CD1c-positive myeloid dendritic cell (primary cell): ENCODE data around the gene TSPAN5.
"Not testable (repeated sequence)": the region's sequence is repeated elsewhere in the genome, so short reads cannot be mapped to it uniquely, and the experiment has no call there.

ENCODE experiments used
- DNase-seq: peaks from one replicate; pipeline ENCODE4 v3.0.0-alpha.2; 2016; ENCODE audit errors: extremely low spot score

TSPAN5 gene

DNA sequence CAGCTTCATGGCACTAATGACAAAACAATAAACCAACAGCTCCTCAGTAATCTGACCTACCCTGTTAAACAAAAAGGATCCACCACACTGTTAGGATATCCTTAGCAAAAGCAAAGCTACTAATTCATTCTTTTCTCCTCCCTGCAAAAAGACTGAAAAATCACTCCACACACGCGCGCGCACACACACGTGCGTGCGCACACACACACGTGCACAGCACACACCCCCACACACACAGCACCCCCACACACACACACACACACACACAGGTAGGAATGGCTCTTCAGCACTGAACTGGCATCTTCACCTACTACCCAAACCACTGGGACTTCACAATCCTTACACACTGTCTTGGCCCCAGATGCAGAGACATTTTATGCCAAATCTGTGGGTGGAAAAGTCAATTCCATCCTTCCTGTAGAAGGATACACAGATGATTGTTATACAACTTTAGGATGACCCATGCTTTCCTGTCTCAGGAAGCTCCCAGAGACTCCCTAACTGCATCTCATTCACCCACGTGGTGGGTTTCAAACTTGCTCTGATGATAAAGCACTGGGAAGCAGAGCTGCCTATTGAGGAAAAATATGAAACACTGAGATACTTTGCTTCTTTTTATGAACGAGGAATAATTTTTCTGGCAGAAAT lies 102.5 kb downstream of the TSPAN5 start:
- DNase-seq, result no peak

GRCh38 chr4:98546910-98547594 lies 111.4 kb downstream of the TSPAN5 start:
- DNase-seq, result no peak

- DNase-seq, result no peak
These were observed 113.5 kb downstream of the TSPAN5 start for GRCh38 chr4:98544818-98545414.

- DNase-seq, result no peak
These were observed 114.1 kb downstream of the TSPAN5 start for GRCh38 chr4:98544141-98544817.

- no peak for DNase-seq
These were observed 116.4 kb downstream of the TSPAN5 start for GRCh38 chr4:98542011-98542410.

DNA sequence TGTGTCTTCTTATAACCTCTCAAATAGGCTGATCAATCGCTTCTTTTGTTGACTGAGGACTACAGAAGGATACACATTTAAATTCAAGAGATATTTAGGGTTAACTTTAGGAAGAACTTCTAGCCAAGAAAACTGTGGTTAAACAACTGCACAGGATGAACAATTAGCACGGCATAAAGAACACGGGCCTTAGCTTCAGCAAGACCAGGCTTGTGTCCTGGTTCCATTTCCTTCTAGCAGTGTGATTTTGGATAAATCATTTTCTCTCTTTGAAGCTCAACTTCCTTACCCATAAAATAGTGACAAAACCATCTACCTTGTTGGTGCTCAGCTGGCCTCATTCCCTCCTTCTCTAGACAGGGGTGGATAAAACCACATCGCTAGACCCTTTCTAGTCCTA lies 117.6 kb downstream of the TSPAN5 start:
- no peak for DNase-seq

- DNase-seq, result no peak
These were observed 118.7 kb downstream of the TSPAN5 start for GRCh38 chr4:98539741-98540140.

DNA sequence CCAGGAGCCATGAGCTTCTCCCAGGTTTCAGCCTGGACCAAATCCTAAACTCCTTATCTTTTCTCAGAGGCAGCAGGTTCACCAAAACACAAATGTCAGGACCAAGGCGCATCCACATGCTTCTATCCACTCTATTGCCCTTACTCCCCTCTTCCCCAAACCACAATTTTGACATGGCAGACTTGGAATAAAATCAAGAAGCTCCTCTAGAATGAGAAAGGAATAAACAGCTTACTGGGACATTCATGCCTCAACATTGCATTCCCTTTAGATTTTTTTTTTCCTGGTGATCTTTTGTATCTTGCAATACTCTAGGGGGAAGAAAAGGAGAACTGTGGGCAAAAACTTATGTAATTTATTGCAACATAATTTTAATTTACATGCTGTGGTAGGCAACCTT lies 119.1 kb downstream of the TSPAN5 start:
- no peak for DNase-seq

GRCh38 chr4:98536631-98537030 lies 121.8 kb downstream of the TSPAN5 start:
- DNase-seq, result no peak

DNA sequence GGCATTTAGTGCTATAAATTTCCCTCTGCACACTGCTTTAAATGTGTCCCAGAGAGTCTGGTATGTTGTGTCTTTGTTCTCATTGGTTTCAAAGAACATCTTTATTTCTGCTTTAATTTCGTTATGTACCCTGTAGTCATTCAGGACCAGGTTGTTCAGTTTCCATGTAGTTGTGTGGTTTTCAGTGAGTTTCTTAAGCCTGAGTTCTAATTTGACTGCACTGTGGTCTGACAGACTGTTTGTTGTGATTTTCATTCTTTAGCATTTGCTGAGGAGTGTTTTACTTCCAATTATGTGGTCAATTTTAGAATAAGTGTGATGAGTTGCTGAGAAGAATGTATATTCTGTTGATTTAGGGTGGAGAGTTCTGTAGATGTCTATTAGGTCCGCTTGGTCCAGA lies 124.3 kb downstream of the TSPAN5 start:
- DNase-seq, result not testable (repeated sequence)

DNA sequence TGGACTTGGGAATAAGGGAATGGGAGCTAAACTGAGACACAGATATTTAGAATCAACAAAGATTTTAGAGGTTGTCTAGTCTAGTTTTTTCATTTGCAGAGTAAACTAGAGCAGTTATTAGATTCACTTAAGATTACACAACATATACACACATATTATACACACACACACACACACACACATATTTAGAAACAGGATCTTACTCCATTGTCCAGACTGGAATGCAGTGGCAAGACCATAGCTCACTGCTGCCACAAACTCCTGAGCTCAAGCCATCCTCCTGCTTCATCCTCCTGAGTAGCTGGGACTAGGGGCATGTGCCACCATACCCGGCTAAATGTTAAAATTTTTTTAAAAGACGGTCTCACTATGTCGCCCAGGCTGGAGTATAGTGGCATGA lies 127.8 kb downstream of the TSPAN5 start:
- no peak for DNase-seq

DNA sequence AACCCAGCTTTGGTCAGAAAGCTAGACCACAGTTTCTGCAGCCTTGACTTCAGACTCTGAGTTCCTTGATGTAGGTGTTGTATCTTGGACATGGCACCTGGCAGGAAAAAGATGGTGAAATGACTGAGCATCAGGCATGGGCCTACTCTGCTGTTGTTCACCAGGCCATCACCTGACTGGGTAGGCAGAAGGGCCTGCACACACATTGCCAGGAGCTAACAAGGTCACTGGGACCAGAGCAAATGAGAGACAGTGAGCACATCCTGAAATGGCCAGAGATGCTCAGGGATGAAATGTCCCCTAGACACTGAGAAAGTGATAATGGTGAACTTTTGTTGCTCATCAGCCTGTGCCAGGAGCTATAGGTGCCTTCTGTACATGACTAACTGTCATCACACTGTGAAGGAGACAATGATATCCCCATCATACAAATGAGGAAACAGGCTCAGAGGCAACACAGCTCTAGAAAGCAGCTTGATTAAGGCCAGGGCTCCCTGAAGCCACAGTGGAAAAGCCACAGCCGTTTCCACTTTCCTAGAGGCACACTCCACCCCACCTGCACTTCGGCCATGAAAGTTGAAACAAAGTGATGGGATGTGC lies 128.3 kb downstream of the TSPAN5 start:
- DNase-seq, result no peak

- DNase-seq, result no peak
These were observed 129.5 kb downstream of the TSPAN5 start for GRCh38 chr4:98528882-98529281.

- DNase-seq, result no peak
These were observed 130.7 kb downstream of the TSPAN5 start for GRCh38 chr4:98527534-98528269.

DNA sequence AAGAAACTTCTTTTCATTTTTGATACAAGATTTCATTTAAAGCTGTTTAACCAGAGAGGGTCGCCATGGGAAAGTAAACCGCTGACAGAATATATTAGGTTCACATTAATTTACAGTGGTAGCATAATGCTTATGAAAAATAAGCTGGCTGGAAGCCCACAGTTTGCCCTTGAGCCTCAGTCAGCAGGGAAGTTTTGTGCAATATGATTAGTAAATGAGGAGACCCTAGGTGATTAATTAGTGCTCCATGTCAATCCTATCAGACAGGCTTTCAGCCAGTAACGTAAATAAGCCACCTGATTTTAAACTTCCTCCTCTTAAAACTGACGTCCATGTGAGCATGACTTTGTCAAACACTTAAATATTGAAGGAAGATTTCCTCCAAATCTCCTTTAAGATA lies 134.2 kb downstream of the TSPAN5 start:
- no peak for DNase-seq

DNA sequence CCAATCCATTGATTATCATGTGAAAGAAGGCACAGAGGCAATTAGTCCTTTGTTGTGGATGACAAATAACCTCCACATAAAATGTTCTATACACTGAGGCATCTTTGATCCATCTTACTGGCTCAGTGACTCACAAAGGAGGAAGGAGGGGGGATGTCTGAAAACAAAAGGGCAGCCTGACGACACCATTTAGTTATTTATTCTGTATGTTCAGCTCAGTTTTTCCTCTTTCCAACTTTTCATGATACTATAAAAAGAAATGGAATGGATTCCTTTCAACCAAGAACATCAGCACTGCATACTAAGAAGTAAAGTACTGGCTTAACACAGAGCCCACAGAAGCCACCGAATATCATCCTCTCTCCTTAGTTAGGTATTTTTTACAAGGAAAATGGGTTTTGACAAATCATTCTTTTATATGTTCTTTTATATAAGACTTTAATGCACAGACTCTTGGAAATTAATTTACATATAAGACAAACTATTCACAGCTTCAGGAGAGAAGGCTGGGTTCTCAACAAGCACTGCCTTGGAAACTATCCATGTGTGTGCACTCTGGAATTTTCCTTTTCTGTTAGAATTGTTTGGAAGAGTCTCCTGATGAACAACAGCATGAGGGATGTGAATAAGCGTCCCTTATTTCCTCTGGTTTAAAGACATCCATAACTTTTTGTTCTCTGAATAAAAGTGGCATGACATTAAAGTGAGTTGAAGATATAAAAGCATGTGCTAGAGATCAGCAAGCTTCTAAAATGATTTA lies 135.6 kb downstream of the TSPAN5 start:
- DNase-seq, result no peak

DNA sequence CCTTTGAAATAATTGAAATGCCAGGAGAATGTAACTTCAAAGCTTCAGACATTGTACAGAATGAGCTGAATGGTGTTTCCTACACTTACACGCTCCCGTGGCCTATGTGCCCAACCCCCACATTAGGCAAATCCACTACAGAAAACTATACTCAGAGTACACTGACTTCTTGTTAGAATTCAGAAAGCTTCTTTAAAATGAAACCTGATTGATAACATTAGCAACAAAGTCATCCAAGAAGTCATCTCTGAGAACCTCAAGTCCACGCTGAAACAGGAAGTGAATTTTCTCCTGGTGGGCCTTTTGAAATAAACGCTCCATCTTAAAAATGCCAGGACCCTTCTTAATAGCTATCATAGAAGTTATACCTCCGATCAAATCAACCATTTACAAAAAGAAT lies 136.3 kb downstream of the TSPAN5 start:
- no peak for DNase-seq

GRCh38 chr4:98521486-98521885 lies 136.9 kb downstream of the TSPAN5 start:
- DNase-seq, result no peak

DNA sequence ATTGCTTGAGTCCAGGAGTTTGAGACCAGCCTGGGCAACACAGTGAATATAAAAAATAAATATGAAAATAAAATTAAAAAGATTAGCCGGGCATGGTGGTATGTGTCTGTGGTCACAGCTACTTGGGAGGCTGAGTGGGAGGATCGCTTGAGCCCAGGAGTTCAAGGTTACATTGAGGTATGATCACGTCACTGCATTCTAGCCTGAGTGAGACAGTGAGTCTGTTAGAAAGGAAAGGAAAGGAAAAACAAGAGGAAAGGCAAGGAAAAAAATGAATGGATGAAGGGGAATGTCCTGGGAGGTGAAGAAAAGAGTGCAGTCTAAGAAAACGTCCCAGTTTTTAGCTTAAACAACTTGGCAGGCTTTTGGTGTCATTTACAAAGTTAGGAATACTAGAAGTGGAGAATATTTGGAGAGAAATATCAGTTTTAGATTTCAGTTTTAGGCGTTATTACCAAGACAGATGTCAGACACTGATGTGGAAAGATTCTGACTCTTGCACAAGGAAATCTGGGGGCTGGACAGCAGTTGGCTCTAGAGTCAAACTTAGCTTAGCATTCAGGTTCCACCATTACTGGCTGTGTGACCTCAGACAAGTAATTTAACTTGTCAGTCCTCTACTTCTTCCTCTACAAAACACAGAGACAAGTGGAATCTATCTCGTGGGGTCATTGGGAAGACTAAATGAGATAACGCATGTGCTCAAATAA lies 139.0 kb downstream of the TSPAN5 start:
- no peak for DNase-seq

GRCh38 chr4:98518559-98519267 lies 139.7 kb downstream of the TSPAN5 start:
- DNase-seq, result no peak
